SK-N-SH (cell line): ENCODE data around the gene DNAH3.

Experiments used
- FOSL2 ChIP-seq: IDR thresholded peaks from 2 replicates; pipeline ENCODE4 v1.4.0; 2012; ENCODE audit warnings: low read depth, mild to moderate bottlenecking, moderate library complexity, borderline replicate concordance
- TF ChIP-seq, protein P1 (sequence below): fragments of 200-600 bp; sonication (generic); IDR thresholded peaks from 2 replicates; pipeline ENCODE4 v1.6.1; 2017; ENCODE audit warnings: antibody characterized with exemption, mild to moderate bottlenecking, moderate library complexity

DNA sequence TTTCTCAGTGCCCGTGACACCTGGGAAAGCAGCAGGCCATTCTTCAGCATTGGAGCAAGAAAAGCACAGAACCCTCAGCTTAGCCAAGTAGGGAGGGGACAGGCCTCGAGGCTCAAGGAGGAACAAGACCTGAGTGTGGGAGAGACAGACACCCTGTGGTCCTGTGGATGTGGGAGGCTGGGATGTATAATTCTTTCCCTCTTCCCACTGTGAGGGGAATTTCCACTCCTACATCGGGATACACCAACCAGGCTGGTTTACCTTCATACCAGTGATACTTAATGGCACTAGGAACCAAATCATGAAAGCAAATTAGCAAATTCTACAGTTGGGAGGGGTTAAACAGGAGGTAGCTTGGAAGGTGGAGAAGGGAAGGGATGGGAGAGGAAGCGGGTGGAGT is 208.4 kb downstream of the DNAH3 start:
- TF ChIP-seq, protein P1, sequence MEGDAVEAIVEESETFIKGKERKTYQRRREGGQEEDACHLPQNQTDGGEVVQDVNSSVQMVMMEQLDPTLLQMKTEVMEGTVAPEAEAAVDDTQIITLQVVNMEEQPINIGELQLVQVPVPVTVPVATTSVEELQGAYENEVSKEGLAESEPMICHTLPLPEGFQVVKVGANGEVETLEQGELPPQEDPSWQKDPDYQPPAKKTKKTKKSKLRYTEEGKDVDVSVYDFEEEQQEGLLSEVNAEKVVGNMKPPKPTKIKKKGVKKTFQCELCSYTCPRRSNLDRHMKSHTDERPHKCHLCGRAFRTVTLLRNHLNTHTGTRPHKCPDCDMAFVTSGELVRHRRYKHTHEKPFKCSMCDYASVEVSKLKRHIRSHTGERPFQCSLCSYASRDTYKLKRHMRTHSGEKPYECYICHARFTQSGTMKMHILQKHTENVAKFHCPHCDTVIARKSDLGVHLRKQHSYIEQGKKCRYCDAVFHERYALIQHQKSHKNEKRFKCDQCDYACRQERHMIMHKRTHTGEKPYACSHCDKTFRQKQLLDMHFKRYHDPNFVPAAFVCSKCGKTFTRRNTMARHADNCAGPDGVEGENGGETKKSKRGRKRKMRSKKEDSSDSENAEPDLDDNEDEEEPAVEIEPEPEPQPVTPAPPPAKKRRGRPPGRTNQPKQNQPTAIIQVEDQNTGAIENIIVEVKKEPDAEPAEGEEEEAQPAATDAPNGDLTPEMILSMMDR, result no peak
- TF ChIP-seq FOSL2, result no peak
